NCI-H2029 treated with DMSO at 0.1 percent for 48 hours (cell line): ENCODE measurements around the gene KRTAP20-4.

Source experiments
- DNase-seq: peaks from one replicate; lab custom pipeline; 2025; lab: John Stamatoyannopoulos, UW

The KRTAP20-4 gene

DNA sequence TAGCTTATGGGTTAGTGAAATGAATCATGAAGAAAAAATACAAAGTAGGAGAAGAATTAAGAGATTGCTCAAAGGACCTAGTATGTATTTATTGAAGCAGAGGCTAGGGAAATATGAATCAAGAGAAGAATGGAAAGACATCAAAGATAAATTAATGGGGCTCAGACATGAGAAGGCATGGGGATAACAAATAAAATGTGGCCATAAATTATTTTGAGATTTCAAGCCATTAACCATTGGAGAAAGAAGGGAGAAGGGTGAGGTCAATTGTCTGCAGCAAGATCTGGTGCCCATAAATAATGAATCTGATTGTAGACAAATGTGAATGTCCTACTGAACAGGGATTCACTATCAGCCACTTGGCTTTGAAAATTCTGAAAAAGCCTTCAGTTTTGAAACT is 32.5 kb downstream of the KRTAP20-4 start:
- no peak for DNase-seq

DNA sequence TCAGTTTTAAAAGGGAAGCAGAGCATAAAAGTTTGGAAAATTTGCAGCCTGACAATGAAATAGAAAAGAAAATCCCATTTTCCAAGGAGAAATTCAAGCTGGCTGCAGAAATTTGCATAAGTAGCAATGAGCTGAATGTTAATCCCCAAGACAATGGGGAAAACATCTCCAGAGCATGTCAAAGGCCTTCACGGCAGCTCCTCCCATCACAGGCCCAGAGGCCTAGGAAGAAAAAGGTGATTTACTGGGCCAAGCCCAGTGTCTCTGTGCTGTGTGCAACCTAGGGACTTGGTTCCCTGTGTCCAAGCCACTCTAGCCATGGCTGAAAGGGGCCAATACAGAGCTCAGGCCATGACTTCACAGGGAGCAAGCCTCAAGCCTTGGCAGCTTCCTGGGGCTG is 48.3 kb downstream of the KRTAP20-4 start:
- DNase-seq = no peak
